ENCODE measurements around the gene CTXN3.

Gene CTXN3

GRCh38 chr5:127700237-127700766 lies 51.4 kb downstream of the CTXN3 start:
- DNase-seq, result no peak

- no peak for DNase-seq
Observed at GRCh38 chr5:127702434-127702833, 53.6 kb downstream of the CTXN3 start.

- no peak for DNase-seq
Observed at GRCh38 chr5:127702926-127703561, 54.2 kb downstream of the CTXN3 start, which contains the start of gene CCDC192. CCDC192 (plus strand) TSS chr5:127703391; CDS start chr5:127703446, 55 bp downstream.

GRCh38 chr5:127705120-127705892 lies 56.4 kb downstream of the CTXN3 start:
- peak in 1 of 2 donors; percentile 77 for DNase-seq

DNA sequence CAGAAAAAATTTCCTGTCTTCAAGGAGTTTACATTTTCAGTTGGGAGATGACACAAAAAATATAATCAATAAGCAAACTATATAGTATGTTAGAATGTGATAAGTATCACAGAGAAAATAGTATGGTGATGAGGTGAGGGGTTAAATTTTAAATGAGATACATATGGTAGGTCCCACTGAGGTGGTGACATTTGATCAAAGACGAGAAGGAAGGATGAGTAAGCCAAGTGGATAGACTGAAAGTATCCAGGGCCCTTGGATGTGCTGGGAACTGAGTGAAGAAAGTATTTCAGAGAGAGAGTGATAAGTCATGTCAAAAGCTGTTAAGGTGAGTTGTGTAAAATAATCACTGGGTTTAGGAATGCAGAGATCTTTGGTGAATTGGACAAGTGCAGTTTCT lies 57.8 kb downstream of the CTXN3 start:
- no peak for DNase-seq

- DNase-seq, result no peak
Observed at GRCh38 chr5:127707209-127707608, 58.3 kb downstream of the CTXN3 start.
